Mammary epithelial cell (primary cell): Measurements from ENCODE around the gene FITM2.

Experiments used
- CTCF ChIP-seq, 2 donors: IDR thresholded peaks in 1 of 2; conservative IDR thresholded peaks in 1 of 2; 2 replicates each; pipeline ENCODE4 v1.5.1; 2011 to 2012; ENCODE audit warnings: inconsistent platforms in 2 of 2, low read length in 2 of 2, mild to moderate bottlenecking in 2 of 2, control low read depth in 1 of 2, low read depth in 1 of 2; ENCODE audit not compliant: insufficient read depth in 1 of 2; ENCODE audit errors: extremely low read depth in 1 of 2
- EZH2 ChIP-seq: IDR thresholded peaks from 2 replicates; pipeline ENCODE4 v1.6.1; 2012; ENCODE audit warnings: low read length, inconsistent platforms, borderline replicate concordance

DNA sequence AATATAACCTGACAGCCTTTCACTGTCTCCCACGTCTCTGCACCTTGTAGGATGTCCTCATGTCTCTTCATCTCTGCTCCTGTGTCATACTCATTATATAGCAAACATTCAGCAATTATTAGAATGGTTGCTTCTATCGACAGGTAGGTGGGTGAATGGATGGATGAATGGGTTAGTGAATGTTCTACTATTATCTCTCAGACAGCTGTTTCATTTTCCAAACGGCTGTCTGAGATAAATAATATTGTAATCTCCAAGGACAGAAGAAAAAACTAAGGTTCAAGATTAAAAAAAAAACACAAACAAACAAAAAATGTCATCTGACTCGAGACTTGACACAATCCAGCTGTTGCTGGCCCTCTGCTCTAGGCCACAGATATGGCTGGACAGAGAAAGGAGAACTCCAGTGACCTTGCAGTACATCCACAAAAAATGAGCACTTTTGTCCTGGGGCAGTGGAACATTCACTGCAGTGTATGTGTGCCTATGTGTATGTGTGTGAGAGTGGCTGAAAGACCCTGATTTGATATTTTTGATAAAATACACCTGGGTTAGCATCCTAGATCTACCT is 46.6 kb upstream of the FITM2 start:
- TF ChIP-seq CTCF (conservative IDR thresholded peaks at IDR 0.05 in 1 of 2, IDR thresholded peaks at IDR 0.05 in 1 of 2; ENCODE audit: extremely low read depth in 1 of 2, insufficient read depth in 1 of 2, low read depth in 1 of 2, low read length in 2 of 2) (no peak), EZH2 (no peak)
